Panc1 (cell line): ENCODE measurements around the gene RELL1.

Source experiments
- POLR2AphosphoS5 ChIP-seq: IDR thresholded peaks from 2 replicates; pipeline ENCODE4 v1.6.1; 2012; ENCODE audit warnings: mild to moderate bottlenecking, low read depth, low read length, moderate library complexity
- TF ChIP-seq, protein P1 (sequence below): fragments of 450-650 bp; IDR thresholded peaks from 2 replicates; pipeline ENCODE4 v1.5.1; 2017; ENCODE audit warnings: mild to moderate bottlenecking

DNA sequence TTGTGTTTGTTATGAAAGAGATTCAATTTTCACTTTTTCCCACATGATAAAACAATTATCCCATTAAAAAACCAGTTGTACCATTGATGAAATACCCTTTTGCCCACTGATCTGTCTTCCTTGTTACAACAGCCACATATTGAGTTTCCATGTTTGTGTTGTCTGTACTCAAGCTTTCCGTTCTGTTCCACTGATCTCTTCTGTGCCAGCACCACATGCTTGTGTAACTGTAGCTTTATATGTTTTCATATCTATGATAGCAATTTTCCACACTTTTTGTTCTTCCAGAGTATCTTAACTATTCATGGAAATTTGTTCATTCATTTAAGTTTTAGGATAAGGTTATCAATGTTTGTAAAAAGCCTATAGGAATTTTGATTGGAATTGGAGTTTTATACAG, 24.3 kb upstream of the RELL1 start:
- TF ChIP-seq, protein P1, sequence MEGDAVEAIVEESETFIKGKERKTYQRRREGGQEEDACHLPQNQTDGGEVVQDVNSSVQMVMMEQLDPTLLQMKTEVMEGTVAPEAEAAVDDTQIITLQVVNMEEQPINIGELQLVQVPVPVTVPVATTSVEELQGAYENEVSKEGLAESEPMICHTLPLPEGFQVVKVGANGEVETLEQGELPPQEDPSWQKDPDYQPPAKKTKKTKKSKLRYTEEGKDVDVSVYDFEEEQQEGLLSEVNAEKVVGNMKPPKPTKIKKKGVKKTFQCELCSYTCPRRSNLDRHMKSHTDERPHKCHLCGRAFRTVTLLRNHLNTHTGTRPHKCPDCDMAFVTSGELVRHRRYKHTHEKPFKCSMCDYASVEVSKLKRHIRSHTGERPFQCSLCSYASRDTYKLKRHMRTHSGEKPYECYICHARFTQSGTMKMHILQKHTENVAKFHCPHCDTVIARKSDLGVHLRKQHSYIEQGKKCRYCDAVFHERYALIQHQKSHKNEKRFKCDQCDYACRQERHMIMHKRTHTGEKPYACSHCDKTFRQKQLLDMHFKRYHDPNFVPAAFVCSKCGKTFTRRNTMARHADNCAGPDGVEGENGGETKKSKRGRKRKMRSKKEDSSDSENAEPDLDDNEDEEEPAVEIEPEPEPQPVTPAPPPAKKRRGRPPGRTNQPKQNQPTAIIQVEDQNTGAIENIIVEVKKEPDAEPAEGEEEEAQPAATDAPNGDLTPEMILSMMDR, result no peak
- no peak for TF ChIP-seq POLR2AphosphoS5
